AG09319 (cell line): ENCODE measurements around the gene CHURC1.
A peak's percentile ranks its signal among the peaks of the same experiment; 100 is the strongest.

Experiments used
- DNase-seq: peaks from one replicate; pipeline ENCODE4 v3.0.0-alpha.2; 2010; ENCODE audit warnings: low read depth; ENCODE audit errors: extremely low read depth
- CTCF ChIP-seq: IDR thresholded peaks from 2 replicates; pipeline ENCODE4 v1.5.1; 2011; ENCODE audit warnings: low read depth, mild to moderate bottlenecking, inconsistent platforms, low read length, moderate library complexity

Gene CHURC1

GRCh38 chr14:64880221-64881121 is 33.8 kb upstream of the CHURC1 start:
- DNase-seq: no peak
- no peak for TF ChIP-seq CTCF

- no peak for DNase-seq
- no peak for TF ChIP-seq CTCF
Observed at GRCh38 chr14:64885559-64885958, 28.7 kb upstream of the CHURC1 start.

GRCh38 chr14:64889352-64889751 is 24.9 kb upstream of the CHURC1 start:
- DNase-seq: no peak

GRCh38 chr14:64891173-64891838 is 22.9 kb upstream of the CHURC1 start:
- TF ChIP-seq CTCF: no peak
- DNase-seq: no peak

More at GRCh38 chr14:64889352-64889751, 24.9 kb upstream of the CHURC1 start:
- no peak for TF ChIP-seq CTCF

GRCh38 chr14:64891839-64892375 is 22.3 kb upstream of the CHURC1 start:
- TF ChIP-seq CTCF: peak; percentile 43
- DNase-seq: peak; percentile 44

- no peak for TF ChIP-seq CTCF
- DNase-seq: no peak
Observed at GRCh38 chr14:64899958-64900357, 14.3 kb upstream of the CHURC1 start.

- DNase-seq: no peak
- no peak for TF ChIP-seq CTCF
Observed at GRCh38 chr14:64906022-64906421, 8.2 kb upstream of the CHURC1 start.
